ENCODE measurements around the gene FLOT2. TPM values are rescaled to one million over a fixed set of nuclear protein-coding genes. Genes with fewer than 3 reads are reported as not detected.
"Not testable (repeated sequence)": the region's sequence is repeated elsewhere in the genome, so short reads cannot be mapped to it uniquely, and the experiment has no call there.

FLOT2 gene
- total and polyA plus RNA-seq, 11 donors: 52.7 to 139 (median 89.1) TPM

DNA sequence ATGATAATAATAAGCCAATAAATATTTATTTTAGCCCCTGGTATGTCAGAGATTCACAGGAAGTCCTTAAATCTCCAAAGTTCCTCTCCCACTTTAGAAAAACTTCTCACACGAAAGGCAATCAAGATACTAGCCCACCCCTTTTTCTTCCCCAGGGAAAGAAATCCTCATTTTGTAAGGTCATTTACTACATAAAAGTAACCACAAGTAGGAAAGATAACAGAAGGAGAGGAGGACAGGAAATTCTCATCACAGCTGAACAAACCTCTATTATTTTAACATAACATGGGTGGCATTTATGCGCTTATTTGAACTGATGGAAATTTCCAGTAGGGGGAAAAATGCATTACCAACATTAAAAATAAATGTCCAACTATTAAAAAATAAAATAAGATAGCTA, 58.3 kb downstream of the FLOT2 start:
- 79 to 85% (median 82%) methylated on average over 2 of the region's 2 CpGs for WGBS, 4 donors
- Histone ChIP-seq H3K9me3 (no peaks in the 10 kb centered on the region), H3K4me3 (no peak overlapping the region), H3K27ac (no peak overlapping the region), H3K36me3 (peaks cover 0 to 1% (median 0%) of the 10 kb centered on the region in 9 donors), H3K27me3 (no peaks in the 10 kb centered on the region), H3K4me1 (peaks cover 0 to 33% (median 8%) of the 10 kb centered on the region in 12 donors)
- ATAC-seq: no peak
- no peak for DNase-seq
- TF ChIP-seq, protein P1, sequence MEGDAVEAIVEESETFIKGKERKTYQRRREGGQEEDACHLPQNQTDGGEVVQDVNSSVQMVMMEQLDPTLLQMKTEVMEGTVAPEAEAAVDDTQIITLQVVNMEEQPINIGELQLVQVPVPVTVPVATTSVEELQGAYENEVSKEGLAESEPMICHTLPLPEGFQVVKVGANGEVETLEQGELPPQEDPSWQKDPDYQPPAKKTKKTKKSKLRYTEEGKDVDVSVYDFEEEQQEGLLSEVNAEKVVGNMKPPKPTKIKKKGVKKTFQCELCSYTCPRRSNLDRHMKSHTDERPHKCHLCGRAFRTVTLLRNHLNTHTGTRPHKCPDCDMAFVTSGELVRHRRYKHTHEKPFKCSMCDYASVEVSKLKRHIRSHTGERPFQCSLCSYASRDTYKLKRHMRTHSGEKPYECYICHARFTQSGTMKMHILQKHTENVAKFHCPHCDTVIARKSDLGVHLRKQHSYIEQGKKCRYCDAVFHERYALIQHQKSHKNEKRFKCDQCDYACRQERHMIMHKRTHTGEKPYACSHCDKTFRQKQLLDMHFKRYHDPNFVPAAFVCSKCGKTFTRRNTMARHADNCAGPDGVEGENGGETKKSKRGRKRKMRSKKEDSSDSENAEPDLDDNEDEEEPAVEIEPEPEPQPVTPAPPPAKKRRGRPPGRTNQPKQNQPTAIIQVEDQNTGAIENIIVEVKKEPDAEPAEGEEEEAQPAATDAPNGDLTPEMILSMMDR (IDR thresholded peaks at IDR 0.05): no peak
- no peak for TF ChIP-seq POLR2A (IDR thresholded peaks at IDR 0.05)
- intact Hi-C loops (cut with DNase I): loop anchor here in 2 of 10 donors (5.0 to 10.0 kb wide), 2 partner anchors 42 to 64 kb away; no protein-coding TSS in a partner anchor

DNA sequence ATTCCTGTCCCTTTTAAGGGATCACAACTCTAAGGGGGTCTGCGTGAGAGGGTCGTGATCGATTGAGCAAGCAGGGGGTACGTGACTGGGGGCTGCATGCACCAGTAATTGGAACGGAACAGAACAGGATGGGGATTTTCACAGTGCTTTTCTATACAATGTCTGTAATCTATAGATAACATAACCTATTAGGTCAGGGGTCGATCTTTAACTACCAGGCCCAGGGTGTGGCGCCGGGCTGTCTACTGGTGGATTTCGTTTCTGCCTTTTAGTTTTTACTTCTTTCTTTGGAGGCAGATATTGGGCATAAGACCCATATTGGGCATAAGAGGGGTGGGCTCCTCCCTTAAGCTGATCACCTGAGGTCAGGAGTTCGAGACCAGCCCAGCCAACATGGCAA, 61.0 kb downstream of the FLOT2 start:
- WGBS, 4 donors: 91 to 97% (median 96%) methylated on average over 10 of the region's 10 CpGs
- not testable (repeated sequence) for H3K27me3 ChIP-seq, H3K27ac ChIP-seq, H3K36me3 ChIP-seq, H3K4me3 ChIP-seq, ATAC-seq, H3K9me3 ChIP-seq, DNase-seq
- intact Hi-C loops (cut with DNase I): loop anchor here in 2 of 10 donors (5.0 to 10.0 kb wide), 2 partner anchors 39 to 62 kb away; no protein-coding TSS in a partner anchor
- peaks cover 0 to 22% (median 5%) of the 10 kb centered on the region in 12 donors for H3K4me1 ChIP-seq

DNA sequence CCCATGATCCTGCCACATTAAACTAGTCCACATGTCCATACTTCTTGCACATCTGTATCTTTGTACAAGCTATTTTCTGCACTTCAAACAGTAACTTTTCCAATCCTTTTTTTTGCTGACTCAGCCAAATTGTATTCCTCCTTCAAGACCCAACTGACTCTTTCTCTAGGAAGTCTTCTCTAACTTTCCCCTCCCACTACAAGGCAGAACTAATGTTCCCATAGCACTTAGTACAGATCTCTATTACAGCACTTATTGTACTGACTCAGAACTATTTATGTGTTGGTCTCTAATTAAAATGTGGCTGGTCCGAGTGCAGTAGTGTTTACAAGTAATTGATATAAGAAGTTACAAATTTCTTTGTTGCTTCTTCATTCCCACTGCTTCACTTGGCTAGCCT, 63.1 kb downstream of the FLOT2 start:
- Histone ChIP-seq H3K36me3 (peaks cover 0 to 7% (median 0%) of the 10 kb centered on the region in 9 donors), H3K27ac (no peak overlapping the region), H3K4me1 (peaks cover 0 to 2% (median 0%) of the 10 kb centered on the region in 12 donors), H3K9me3 (no peaks in the 10 kb centered on the region), H3K27me3 (no peaks in the 10 kb centered on the region), H3K4me3 (no peak overlapping the region)
- intact Hi-C loops (cut with DNase I): loop anchor here in 2 of 10 donors (5.0 to 10.0 kb wide), 2 partner anchors 60 to 62 kb away; no protein-coding TSS in a partner anchor
- TF ChIP-seq, protein P1 (IDR thresholded peaks at IDR 0.05): no peak
- TF ChIP-seq POLR2A (IDR thresholded peaks at IDR 0.05): no peak
- 97 to 100% (median 98%) methylated on average over 1 of the region's 1 CpG for WGBS, 4 donors
- ATAC-seq: no peak
- no peak for DNase-seq

MicroRNAs within 50 kb of the gene (microRNA counts, 767-probe panel; counts per million panel counts)
- microRNA hsa-miR-144-3p (3,007 to 3,436 counts per million in 2 donors), microRNA hsa-miR-451a (4,973 to 5,163 counts per million in 2 donors)

Small RNA genes within 50 kb of the gene (microRNA-seq; reads per million reads assigned to microRNA genes)
- gene MIR451B: 0 reads per million in 4 donors

Other genes with a start within 250 kb of the FLOT2 start
- gene SDF2, start 235.8 kb downstream of the FLOT2 start, total RNA-seq: 10 to 100 TPM; 19.6 to 39.1 (median 34.2) TPM
- gene SDF2, start 235.8 kb downstream of the FLOT2 start, polyA plus RNA-seq: 10 to 100 TPM; 21.9 to 58.6 TPM
- 10 to 100 TPM; 37.2 to 91.6 (median 49.1) TPM for gene SUPT6H, start 235.5 kb downstream of the FLOT2 start, total RNA-seq
- 10 to 100 TPM; 31.7 to 34.5 TPM for gene SUPT6H, start 235.5 kb downstream of the FLOT2 start, polyA plus RNA-seq
- gene PROCA1, start 185.8 kb downstream of the FLOT2 start, total RNA-seq: 1 to 10 TPM in 6 of 9 donors, under 1 TPM in 3; 0.65 to 2.3 (median 1.0) TPM
- gene PROCA1, start 185.8 kb downstream of the FLOT2 start, polyA plus RNA-seq: 1 to 10 TPM in 1 of 2 donors, under 1 TPM in 1; 0.64 to 2.6 TPM
- 10 to 100 TPM; 11.5 to 31.7 (median 14.9) TPM for gene RAB34, start 179.9 kb downstream of the FLOT2 start, total RNA-seq
- 10 to 100 TPM; 17.7 to 25.1 TPM for gene RAB34, start 179.9 kb downstream of the FLOT2 start, polyA plus RNA-seq
- gene RPL23A, start 177.7 kb downstream of the FLOT2 start, total RNA-seq: 1,000 to 10,000 TPM in 1 of 9 donors, 100 to 1,000 TPM in 8; 255 to 1,006 (median 869) TPM
- gene RPL23A, start 177.7 kb downstream of the FLOT2 start, polyA plus RNA-seq: 1,000 to 10,000 TPM in 1 of 2 donors, 100 to 1,000 TPM in 1; 458 to 1,439 TPM
- gene TLCD1, start 171.5 kb downstream of the FLOT2 start, total RNA-seq: 1 to 10 TPM in 7 of 9 donors, under 1 TPM in 2; 0.52 to 4.8 (median 1.7) TPM
- 10 to 100 TPM in 1 of 2 donors, 1 to 10 TPM in 1; 2.5 to 11.7 TPM for gene TLCD1, start 171.5 kb downstream of the FLOT2 start, polyA plus RNA-seq
- 1 to 10 TPM in 5 of 9 donors, under 1 TPM in 4; 0.28 to 2.8 (median 1.2) TPM for gene NEK8, start 168.9 kb downstream of the FLOT2 start, total RNA-seq
- 1 to 10 TPM; 1.0 to 1.1 TPM for gene NEK8, start 168.9 kb downstream of the FLOT2 start, polyA plus RNA-seq
- gene TRAF4, start 153.7 kb downstream of the FLOT2 start, total RNA-seq: 10 to 100 TPM in 1 of 9 donors, 1 to 10 TPM in 8; 1.5 to 11.5 (median 2.7) TPM
- 1 to 10 TPM; 1.9 to 4.5 TPM for gene TRAF4, start 153.7 kb downstream of the FLOT2 start, polyA plus RNA-seq
- 10 to 100 TPM; 14.4 to 33.2 (median 16.7) TPM for gene FAM222B, start 54.9 kb downstream of the FLOT2 start, total RNA-seq
- 10 to 100 TPM in 1 of 2 donors, 1 to 10 TPM in 1; 9.2 to 28.1 TPM for gene FAM222B, start 54.9 kb downstream of the FLOT2 start, polyA plus RNA-seq
- gene ERAL1, start 42.7 kb downstream of the FLOT2 start, total RNA-seq: 10 to 100 TPM; 28.0 to 78.2 (median 41.1) TPM
- 10 to 100 TPM; 35.5 to 63.9 TPM for gene ERAL1, start 42.7 kb downstream of the FLOT2 start, polyA plus RNA-seq
- 1 to 10 TPM; 2.2 to 4.8 (median 2.6) TPM for gene DHRS13, start 5.3 kb upstream of the FLOT2 start, total RNA-seq
- gene DHRS13, start 5.3 kb upstream of the FLOT2 start, polyA plus RNA-seq: 1 to 10 TPM; 3.6 to 6.3 TPM
- gene PHF12, start 53.8 kb upstream of the FLOT2 start, total RNA-seq: 10 to 100 TPM; 13.3 to 31.2 (median 21.5) TPM
- gene PHF12, start 53.8 kb upstream of the FLOT2 start, polyA plus RNA-seq: 10 to 100 TPM in 1 of 2 donors, 1 to 10 TPM in 1; 8.2 to 10.4 TPM
- gene SEZ6, start 108.3 kb upstream of the FLOT2 start, total RNA-seq: under 1 TPM in 1 of 9 donors, not detected in 8; 0.25 TPM
- not detected for gene SEZ6, start 108.3 kb upstream of the FLOT2 start, polyA plus RNA-seq
- gene PIPOX, start 145.4 kb upstream of the FLOT2 start, total RNA-seq: 1 to 10 TPM in 4 of 9 donors, under 1 TPM in 4, not detected in 1; 0.26 to 5.2 (median 1.00) TPM
- gene PIPOX, start 145.4 kb upstream of the FLOT2 start, polyA plus RNA-seq: under 1 TPM; 0.11 to 0.42 TPM